Thoracic aorta (tissue), 2 donors: ENCODE measurements around the gene SYNE1. TPM values are rescaled to one million over a fixed set of nuclear protein-coding genes. Genes with fewer than 3 reads are reported as not detected.

Experiments used
- ATAC-seq: fragments of 150-250 bp; one replicate; pipeline ENCODE4 v1.8.0; 2017; ENCODE audit warnings: low read depth; ENCODE audit not compliant: insufficient number of reproducible peaks, low FRiP score
- DNase-seq: peaks from one replicate; pipeline ENCODE4 v3.0.0-alpha.2; 2020; ENCODE audit warnings: low spot score
- H3K27ac ChIP-seq, 2 donors: fragments of 200-600 bp; sonication (generic); 1 replicate in 1 of 2; 2 replicates in 1 of 2; pipeline ENCODE4 v1.5.1; 2016; ENCODE audit warnings: mild to moderate bottlenecking in 2 of 2, moderate library complexity in 2 of 2
- H3K27me3 ChIP-seq: fragments of 200-600 bp; sonication (generic); replicated peaks from 2 replicates; pipeline ENCODE4 v1.6.0; 2016; ENCODE audit warnings: mild to moderate bottlenecking; ENCODE audit not compliant: insufficient read depth
- H3K36me3 ChIP-seq: fragments of 200-600 bp; sonication (generic); one replicate; pipeline ENCODE4 v1.5.1; 2016
- H3K4me1 ChIP-seq, 2 donors: fragments of 200-600 bp; sonication (generic); 1 replicate in 1 of 2; 2 replicates in 1 of 2; pipeline versions ENCODE4 v1.5.1 to v1.6.0; 2016; ENCODE audit warnings: low read depth in 2 of 2, mild to moderate bottlenecking in 1 of 2; ENCODE audit not compliant: control insufficient read depth in 1 of 2
- H3K4me3 ChIP-seq: fragments of 200-600 bp; sonication (generic); 2 replicates; pipeline ENCODE4 v1.5.1; 2016; ENCODE audit warnings: mild to moderate bottlenecking
- H3K9me3 ChIP-seq: fragments of 200-600 bp; sonication (generic); 2 replicates; pipeline ENCODE4 v1.5.1; 2016
- CTCF ChIP-seq: fragments of 200-600 bp; sonication (generic); IDR thresholded peaks from one replicate; pipeline ENCODE4 v1.5.1; 2019; ENCODE audit warnings: antibody characterized with exemption
- total RNA-seq, 2 donors: library from RNA; depleted of rRNA; stranded (reverse); fragments of >200 nt; gene quantifications; one replicate each; pipeline versions ENCODE4 v1.1.0 to v1.2.3, GENCODE V29; 2016

Gene SYNE1
- total RNA-seq, 2 donors from 2014 or later: 462 to 552 TPM

GRCh38 chr6:152195896-152196295, 441.3 kb downstream of the SYNE1 start:
- TF ChIP-seq CTCF: no peak
- H3K4me1 ChIP-seq: no peaks in the 10 kb centered on the region
- peaks cover 46% of the 10 kb centered on the region for H3K36me3 ChIP-seq
- H3K9me3 ChIP-seq: no peaks in the 10 kb centered on the region
- no peak for ATAC-seq
- H3K4me3 ChIP-seq: no peak overlapping the region
- H3K27ac ChIP-seq: no peak overlapping the region
- no peaks in the 10 kb centered on the region for H3K27me3 ChIP-seq
- no peak for DNase-seq

GRCh38 chr6:152189736-152190135, 447.4 kb downstream of the SYNE1 start:
- Histone ChIP-seq H3K9me3 (no peaks in the 10 kb centered on the region), H3K4me3 (no peak overlapping the region), H3K36me3 (peaks cover 5% of the 10 kb centered on the region), H3K27me3 (no peaks in the 10 kb centered on the region), H3K4me1 (no peaks in the 10 kb centered on the region), H3K27ac (no peak overlapping the region)
- no peak for TF ChIP-seq CTCF
- no peak for DNase-seq
- no peak for ATAC-seq

- Histone ChIP-seq H3K27ac (no peak overlapping the region), H3K4me3 (no peak overlapping the region), H3K9me3 (no peaks in the 10 kb centered on the region)
Measured at GRCh38 chr6:152188011-152188410, 449.2 kb downstream of the SYNE1 start.

DNA sequence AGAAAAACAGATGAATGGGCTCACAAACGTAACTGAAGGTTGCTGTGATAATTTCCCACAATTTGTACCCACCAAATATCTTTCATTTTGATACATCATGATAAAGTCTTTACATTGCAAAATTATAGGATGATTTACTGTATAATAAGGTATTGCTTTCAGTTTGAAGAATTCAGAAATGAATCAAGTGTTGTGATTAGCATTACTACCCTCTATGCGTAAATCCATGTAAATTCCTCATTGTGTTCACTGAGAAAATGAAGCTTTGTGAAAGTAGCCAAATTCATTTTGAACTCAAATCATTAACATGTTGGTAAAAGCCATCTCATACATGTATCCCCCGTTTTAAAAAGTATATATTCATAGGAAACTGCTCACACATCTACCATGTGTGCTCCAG, 450.3 kb downstream of the SYNE1 start:
- no peak overlapping the region for H3K27ac ChIP-seq
- no peak overlapping the region for H3K4me3 ChIP-seq
- no peaks in the 10 kb centered on the region for H3K27me3 ChIP-seq
- H3K36me3 ChIP-seq: peaks cover 5% of the 10 kb centered on the region
- ATAC-seq (no peak), DNase-seq (no peak)
- TF ChIP-seq CTCF: no peak
- no peaks in the 10 kb centered on the region for H3K9me3 ChIP-seq
- H3K4me1 ChIP-seq: no peaks in the 10 kb centered on the region

More at GRCh38 chr6:152188011-152188410, 449.2 kb downstream of the SYNE1 start:
- ATAC-seq: no peak
- Histone ChIP-seq H3K4me1 (no peaks in the 10 kb centered on the region), H3K27me3 (no peaks in the 10 kb centered on the region), H3K36me3 (peaks cover 5% of the 10 kb centered on the region)
- no peak for DNase-seq
- TF ChIP-seq CTCF: no peak

GRCh38 chr6:152184917-152185574, 452.1 kb downstream of the SYNE1 start:
- Histone ChIP-seq H3K9me3 (no peaks in the 10 kb centered on the region), H3K4me3 (no peak overlapping the region), H3K4me1 (no peaks in the 10 kb centered on the region), H3K27me3 (no peaks in the 10 kb centered on the region), H3K36me3 (peaks cover 8% of the 10 kb centered on the region), H3K27ac (no peak overlapping the region)
- TF ChIP-seq CTCF: no peak
- ATAC-seq (no peak), DNase-seq (no peak)
